ENCODE data around the gene PSMB10. TPM values are rescaled to one million over a fixed set of nuclear protein-coding genes. Genes with fewer than 3 reads are reported as not detected.
A peak's percentile ranks its signal among the peaks of the same experiment; 100 is the strongest.

PSMB10 gene
- total RNA-seq, 1 donor from 2014 or later = 30.1 TPM

GRCh38 chr16:67934306-67935100 lies 2.1 kb downstream of the PSMB10 start:
- Mint-ChIP-seq H3K4me3 (ENCODE audit: unreplicated experiment) (peak overlapping the region; percentile 98), H3K36me3 (ENCODE audit: low read depth) (no peaks in the 10 kb centered on the region), H3K4me1 (ENCODE audit: low read depth) (peaks cover 27% of the 10 kb centered on the region), H3K27me3 (ENCODE audit: low read depth) (no peaks in the 10 kb centered on the region), H3K9me3 (ENCODE audit: low read depth) (no peaks in the 10 kb centered on the region), H3K27ac (ENCODE audit: unreplicated experiment) (peak overlapping the region; percentile 97)
- DNase-seq (ENCODE audit: low spot score) = peak; percentile 93
- no peak for TF ChIP-seq CTCF (IDR thresholded peaks at IDR 0.05)

- Mint-ChIP-seq H3K4me3 (ENCODE audit: unreplicated experiment) (no peak overlapping the region), H3K27me3 (ENCODE audit: low read depth) (no peaks in the 10 kb centered on the region), H3K36me3 (ENCODE audit: low read depth) (no peaks in the 10 kb centered on the region), H3K9me3 (ENCODE audit: low read depth) (no peaks in the 10 kb centered on the region), H3K4me1 (ENCODE audit: low read depth) (peaks cover 27% of the 10 kb centered on the region), H3K27ac (ENCODE audit: unreplicated experiment) (peak overlapping the region; percentile 0)
- DNase-seq (ENCODE audit: low spot score) = no peak
- TF ChIP-seq CTCF (IDR thresholded peaks at IDR 0.05) = no peak
Measured at GRCh38 chr16:67933805-67934204, 2.8 kb downstream of the PSMB10 start.

- H3K4me3 Mint-ChIP-seq (ENCODE audit: unreplicated experiment) = no peak overlapping the region
- no peaks in the 10 kb centered on the region for H3K9me3 Mint-ChIP-seq (ENCODE audit: low read depth)
- peaks cover 1% of the 10 kb centered on the region for H3K36me3 Mint-ChIP-seq (ENCODE audit: low read depth)
- peak; percentile 69 for DNase-seq (ENCODE audit: low spot score)
- peaks cover 26% of the 10 kb centered on the region for H3K4me1 Mint-ChIP-seq (ENCODE audit: low read depth)
- H3K27ac Mint-ChIP-seq (ENCODE audit: unreplicated experiment) = no peak overlapping the region
- TF ChIP-seq CTCF (IDR thresholded peaks at IDR 0.05) = no peak
- H3K27me3 Mint-ChIP-seq (ENCODE audit: low read depth) = no peaks in the 10 kb centered on the region
Measured at GRCh38 chr16:67932462-67932840, 4.2 kb downstream of the PSMB10 start.

GRCh38 chr16:67931712-67932461 lies 4.8 kb downstream of the PSMB10 start, which contains the start of gene CTRL:
CTRL (minus strand) TSS chr16:67931862; CDS start chr16:67931852, 10 bp downstream.
- TF ChIP-seq CTCF (IDR thresholded peaks at IDR 0.05) = peak; percentile 47
- DNase-seq (ENCODE audit: low spot score) = no peak
- Mint-ChIP-seq H3K36me3 (ENCODE audit: low read depth) (peaks cover 1% of the 10 kb centered on the region), H3K27ac (ENCODE audit: unreplicated experiment) (no peak within 1 kb of the TSS), H3K4me1 (ENCODE audit: low read depth) (peaks cover 21% of the 10 kb centered on the region), H3K4me3 (ENCODE audit: unreplicated experiment) (no peak within 1 kb of the TSS), H3K9me3 (ENCODE audit: low read depth) (no peaks in the 10 kb centered on the region), H3K27me3 (ENCODE audit: low read depth) (no peaks in the 10 kb centered on the region)

- H3K4me3 Mint-ChIP-seq (ENCODE audit: unreplicated experiment) = no peak overlapping the region
- DNase-seq (ENCODE audit: low spot score) = peak; percentile 81
- H3K4me1 Mint-ChIP-seq (ENCODE audit: low read depth) = peaks cover 27% of the 10 kb centered on the region
- no peak overlapping the region for H3K27ac Mint-ChIP-seq (ENCODE audit: unreplicated experiment)
- no peak for TF ChIP-seq CTCF (IDR thresholded peaks at IDR 0.05)
- no peaks in the 10 kb centered on the region for H3K9me3 Mint-ChIP-seq (ENCODE audit: low read depth)
- no peaks in the 10 kb centered on the region for H3K27me3 Mint-ChIP-seq (ENCODE audit: low read depth)
- peaks cover 1% of the 10 kb centered on the region for H3K36me3 Mint-ChIP-seq (ENCODE audit: low read depth)
Measured at GRCh38 chr16:67930678-67931211, 5.9 kb downstream of the PSMB10 start.

Data from chondrocyte (in vitro differentiated cells).